Neuronal stem cell (in vitro differentiated cells): ENCODE data around the gene TARBP2.

Source experiments
- DNase-seq: peaks from one replicate; pipeline ENCODE4 v3.0.0-alpha.2; 2013; ENCODE audit warnings: low spot score
- H2AFZ ChIP-seq: one replicate; pipeline ENCODE4 v1.6.1; 2013; ENCODE audit warnings: mild to moderate bottlenecking, low read length, inconsistent platforms
- H2AK5ac ChIP-seq: 2 replicates; pipeline ENCODE4 v1.6.1; 2013; ENCODE audit warnings: low read depth, mild to moderate bottlenecking, inconsistent platforms, low read length, moderate library complexity, mixed read lengths
- H2BK120ac ChIP-seq: 2 replicates; pipeline ENCODE4 v1.6.1; 2013; ENCODE audit warnings: low read depth, mild to moderate bottlenecking, inconsistent platforms, low read length, moderate library complexity, mixed read lengths
- H2BK12ac ChIP-seq: one replicate; pipeline ENCODE4 v1.6.1; 2013; ENCODE audit warnings: low read length, inconsistent platforms
- H2BK15ac ChIP-seq: 2 replicates; pipeline ENCODE4 v1.6.1; 2013; ENCODE audit warnings: mild to moderate bottlenecking, low read length, inconsistent platforms, mixed read lengths
- H2BK5ac ChIP-seq: one replicate; pipeline ENCODE4 v1.6.1; 2013; ENCODE audit warnings: inconsistent platforms, mild to moderate bottlenecking, low read length, moderate library complexity
- H3K14ac ChIP-seq: one replicate; pipeline ENCODE4 v1.6.1; 2013; ENCODE audit warnings: low read length, inconsistent platforms
- H3K18ac ChIP-seq: 2 replicates; pipeline ENCODE4 v1.6.1; 2013; ENCODE audit warnings: low read length, inconsistent platforms
- H3K23ac ChIP-seq: 2 replicates; pipeline ENCODE4 v1.6.1; 2013; ENCODE audit warnings: low read depth, mild to moderate bottlenecking, mixed read lengths, low read length, inconsistent platforms; ENCODE audit not compliant: poor library complexity
- H3K27ac ChIP-seq: replicated peaks from 3 replicates; pipeline ENCODE4 v1.5.1; 2013; ENCODE audit warnings: low read length, inconsistent platforms
- H3K27me3 ChIP-seq, 3 experiments: 2 replicates each; pipeline ENCODE4 v1.6.1; 2013; ENCODE audit warnings: low read length in 3 of 3, mild to moderate bottlenecking in 2 of 3, inconsistent platforms in 1 of 3, low read depth in 1 of 3, mixed read lengths in 1 of 3, moderate library complexity in 1 of 3; ENCODE audit not compliant: control insufficient read depth in 3 of 3, insufficient read depth in 3 of 3
- H3K36me3 ChIP-seq, 2 donors: replicated peaks in 1 of 2; 2 replicates each; pipeline ENCODE4 v1.6.1; 2013; ENCODE audit warnings: low read length in 2 of 2; ENCODE audit not compliant: control insufficient read depth in 2 of 2, insufficient read depth in 2 of 2
- H3K4ac ChIP-seq: 2 replicates; pipeline ENCODE4 v1.6.1; 2013; ENCODE audit warnings: inconsistent platforms, mild to moderate bottlenecking, low read length, moderate library complexity
- H3K4me1 ChIP-seq, 2 donors: 1 replicate in 1 of 2; 2 replicates in 1 of 2; pipeline ENCODE4 v1.6.1; 2013; ENCODE audit warnings: low read length in 2 of 2, low read depth in 1 of 2; ENCODE audit not compliant: control insufficient read depth in 2 of 2, insufficient read depth in 1 of 2
- H3K4me2 ChIP-seq: one replicate; pipeline ENCODE4 v1.6.1; 2013; ENCODE audit warnings: mild to moderate bottlenecking, low read length, inconsistent platforms; ENCODE audit not compliant: insufficient read depth, poor library complexity, severe bottlenecking
- H3K4me3 ChIP-seq, 2 donors: 2 replicates each; pipeline ENCODE4 v1.5.1; 2013; ENCODE audit warnings: low read length in 2 of 2, mild to moderate bottlenecking in 2 of 2, inconsistent platforms in 1 of 2, moderate library complexity in 1 of 2
- H3K79me1 ChIP-seq: one replicate; pipeline ENCODE4 v1.6.1; 2013; ENCODE audit warnings: low read depth, mild to moderate bottlenecking, inconsistent platforms, low read length, moderate library complexity
- H3K9ac ChIP-seq: one replicate; pipeline ENCODE4 v1.6.1; 2013; ENCODE audit warnings: mild to moderate bottlenecking, low read depth, low read length, inconsistent platforms; ENCODE audit not compliant: poor library complexity
- H3K9me3 ChIP-seq, 2 donors: replicated peaks in 1 of 2; 2 replicates each; pipeline versions ENCODE3 to v1.6.1; 2013; ENCODE audit warnings: low read length in 2 of 2, mild to moderate bottlenecking in 2 of 2, inconsistent platforms in 1 of 2, low read depth in 1 of 2, mixed read lengths in 1 of 2, moderate library complexity in 1 of 2; ENCODE audit not compliant: control insufficient read depth in 2 of 2, insufficient read depth in 1 of 2
- H4K8ac ChIP-seq: one replicate; pipeline ENCODE4 v1.6.1; 2013; ENCODE audit warnings: low read depth, mild to moderate bottlenecking, inconsistent platforms, low read length, moderate library complexity
- H4K91ac ChIP-seq: one replicate; pipeline ENCODE4 v1.6.1; 2013; ENCODE audit warnings: low read length, low read depth, mild to moderate bottlenecking, inconsistent platforms; ENCODE audit not compliant: poor library complexity
- WGBS, 2 donors: extraction: QIAGEN DNeasy Blood & Tissue Kit; methylation state at CpG; one replicate each; pipeline ENCODE4 v1.1.7; 2013; ENCODE audit warnings: missing lambda C conversion rate in 2 of 2, mixed read lengths in 1 of 2; ENCODE audit not compliant: insufficient read length in 2 of 2, insufficient replicate concordance in 1 of 2; ENCODE audit errors: extremely low coverage in 2 of 2; 5-methylcytosine and 5-hydroxymethylcytosine counted together

Gene TARBP2

DNA sequence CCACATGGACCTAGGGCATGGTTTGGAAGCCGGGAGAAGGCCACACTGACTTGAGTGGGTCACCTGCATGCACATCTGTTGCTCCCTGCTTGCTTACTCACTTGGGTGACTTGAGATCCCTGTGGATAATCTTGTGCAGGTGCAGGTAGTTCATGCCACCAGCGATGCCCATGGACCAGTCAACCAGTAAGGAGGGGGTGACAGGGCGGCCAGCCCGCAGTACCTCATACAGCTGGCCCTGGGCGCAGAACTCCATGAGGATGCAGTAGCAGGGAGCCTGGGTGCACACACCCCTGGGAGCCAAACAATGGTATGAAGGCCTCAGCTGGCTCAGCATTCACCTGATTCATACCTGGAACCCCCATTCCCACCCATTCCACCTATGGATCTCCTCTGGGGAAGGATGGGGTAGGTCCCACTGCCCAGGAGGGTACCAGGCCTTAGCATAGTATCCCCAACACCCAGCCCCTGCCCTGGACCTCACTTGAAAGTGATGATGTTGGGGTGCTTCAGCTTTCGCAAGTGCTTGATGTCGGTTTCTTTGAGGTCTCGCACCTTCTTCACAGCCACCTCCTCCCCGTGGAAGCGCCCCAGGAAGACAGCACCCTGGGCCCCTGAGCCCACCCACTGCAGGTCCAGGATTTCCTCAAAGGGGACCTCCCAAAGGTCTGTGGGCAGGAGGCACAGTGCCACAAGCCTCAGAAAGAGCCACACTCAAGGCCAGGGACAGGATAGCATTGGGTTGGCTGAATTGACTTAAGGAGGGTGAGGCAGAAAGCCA lies 14.9 kb upstream of the TARBP2 start:
- peaks cover 51 to 74% of the 10 kb centered on the region in 2 donors for H3K36me3 ChIP-seq
- peaks cover 0 to 4% of the 10 kb centered on the region in 2 donors for H3K4me1 ChIP-seq
- no CpG with 5 or more reads among the region's 10 CpGs for WGBS, 2 donors
- no peaks in the 10 kb centered on the region for H3K27me3 ChIP-seq
- H3K4me2 ChIP-seq: no peak overlapping the region
- H3K4me3 ChIP-seq: no peak overlapping the region
- no peak for DNase-seq
- no peak overlapping the region for H3K9ac ChIP-seq
- H3K9me3 ChIP-seq: no peaks in the 10 kb centered on the region
- no peak overlapping the region for H4K8ac ChIP-seq
- no peak overlapping the region for H3K27ac ChIP-seq
- no peak overlapping the region for H2BK12ac ChIP-seq
- H3K23ac ChIP-seq: no peak overlapping the region
- no peak overlapping the region for H3K18ac ChIP-seq
- H2BK15ac ChIP-seq: no peak overlapping the region
- H2AFZ ChIP-seq: no peak overlapping the region
- H4K91ac ChIP-seq: no peak overlapping the region
- H2AK5ac ChIP-seq: no peak overlapping the region
- H3K79me1 ChIP-seq: peaks cover 3% of the 10 kb centered on the region
- no peak overlapping the region for H3K14ac ChIP-seq
- H3K4ac ChIP-seq: no peak overlapping the region
- H2BK5ac ChIP-seq: no peak overlapping the region
- H2BK120ac ChIP-seq: no peak overlapping the region

DNA sequence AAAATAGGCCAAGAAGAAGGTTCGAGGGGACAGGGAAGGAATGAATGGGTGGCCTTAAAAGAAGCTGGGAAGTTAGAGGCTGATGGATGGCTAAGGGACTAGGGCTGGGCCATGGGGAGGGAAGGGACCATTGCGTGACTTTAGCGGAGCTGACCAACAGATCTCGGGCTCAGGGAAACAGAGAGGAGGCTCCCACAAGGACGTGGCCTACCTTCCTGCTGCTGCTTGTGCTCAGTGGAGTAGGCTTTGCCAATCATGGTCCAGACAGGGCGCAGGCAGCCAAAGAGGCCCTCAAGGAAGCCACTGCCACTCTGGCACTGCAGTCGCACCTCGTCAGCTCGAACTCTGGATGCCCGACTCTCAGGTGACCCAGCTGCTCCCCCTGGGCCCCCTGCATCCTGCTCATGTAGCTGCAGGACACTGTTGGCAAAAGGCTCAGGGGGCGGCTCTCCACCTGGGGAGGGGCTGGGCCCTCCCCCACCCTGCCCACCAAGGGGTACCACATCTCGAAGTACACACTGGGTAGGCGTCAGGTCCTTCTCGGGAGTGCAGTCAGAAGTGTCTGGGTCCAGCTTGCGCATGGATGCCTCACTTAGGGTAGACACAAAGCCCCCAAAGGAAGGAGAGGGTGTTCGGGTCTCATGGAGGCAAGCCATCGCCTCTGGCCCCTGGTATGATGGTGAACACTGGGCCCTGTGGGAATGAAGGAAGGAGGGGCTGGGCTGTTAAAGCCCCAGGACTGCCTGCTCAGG lies 14.2 kb upstream of the TARBP2 start:
- H3K27ac ChIP-seq: no peak overlapping the region
- no peak for DNase-seq
- H3K9me3 ChIP-seq: no peaks in the 10 kb centered on the region

DNA sequence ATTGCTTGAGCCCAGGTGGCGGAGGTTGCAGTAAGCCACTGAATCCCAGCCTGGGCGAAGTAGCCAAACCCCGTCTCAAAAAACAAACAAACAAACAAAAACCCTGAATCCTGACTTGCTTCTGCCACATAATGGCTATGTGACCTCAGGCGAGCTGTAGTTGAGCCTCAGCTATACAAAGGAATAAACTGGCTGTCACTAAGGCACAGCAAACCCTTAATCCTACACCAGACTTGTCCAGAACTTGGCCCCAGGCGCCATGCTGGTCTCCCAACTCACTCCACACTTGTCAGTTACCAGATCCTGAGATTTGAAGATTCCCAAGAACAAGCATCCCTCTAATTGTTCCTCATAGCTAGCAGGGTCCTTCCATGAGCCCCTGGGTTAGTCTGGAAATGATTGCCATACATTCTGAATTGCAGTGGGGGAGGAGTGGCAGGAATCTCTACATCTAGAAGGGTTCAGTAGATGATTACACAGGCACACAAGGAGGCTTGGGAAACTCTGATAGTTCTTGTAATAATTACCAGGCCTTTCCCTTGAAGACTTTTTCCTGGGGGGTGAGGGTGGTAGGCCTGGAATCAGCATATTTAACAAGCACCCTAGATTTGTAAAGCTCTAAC lies 11.7 kb upstream of the TARBP2 start:
- no peak overlapping the region for H3K4ac ChIP-seq
- H3K4me3 ChIP-seq: no peak overlapping the region
- no peak overlapping the region for H3K14ac ChIP-seq
- no peak overlapping the region for H2BK5ac ChIP-seq
- H3K36me3 ChIP-seq: peaks cover 26 to 42% of the 10 kb centered on the region in 2 donors
- H3K79me1 ChIP-seq: peaks cover 3% of the 10 kb centered on the region
- no peak overlapping the region for H4K8ac ChIP-seq
- H4K91ac ChIP-seq: no peak overlapping the region
- H3K27ac ChIP-seq: no peak overlapping the region
- no peak overlapping the region for H2BK120ac ChIP-seq
- H2BK12ac ChIP-seq: no peak overlapping the region
- H3K9ac ChIP-seq: no peak overlapping the region
- no peaks in the 10 kb centered on the region for H3K9me3 ChIP-seq
- H2AK5ac ChIP-seq: no peak overlapping the region
- WGBS, 2 donors: no CpG with 5 or more reads among the region's 5 CpGs
- no peak overlapping the region for H3K23ac ChIP-seq
- no peak overlapping the region for H3K4me2 ChIP-seq
- no peak for DNase-seq
- H3K4me1 ChIP-seq: peaks cover 15 to 18% of the 10 kb centered on the region in 2 donors
- no peak overlapping the region for H3K18ac ChIP-seq
- no peak overlapping the region for H2AFZ ChIP-seq
- no peak overlapping the region for H2BK15ac ChIP-seq
- no peaks in the 10 kb centered on the region for H3K27me3 ChIP-seq

More for the DNA sequence above, 14.2 kb upstream of the TARBP2 start:
- Histone ChIP-seq H4K8ac (no peak overlapping the region), H3K4me3 (no peak overlapping the region), H3K27me3 (no peaks in the 10 kb centered on the region), H3K14ac (no peak overlapping the region), H2AK5ac (no peak overlapping the region), H3K9ac (peak overlapping the region; percentile 2), H3K4me2 (no peak overlapping the region), H4K91ac (no peak overlapping the region), H2BK5ac (no peak overlapping the region), H2AFZ (no peak overlapping the region), H3K4me1 (peaks cover under 1 to 2% of the 10 kb centered on the region in 2 donors), H3K4ac (no peak overlapping the region), H3K79me1 (peaks cover 3% of the 10 kb centered on the region), H3K23ac (peak overlapping the region; percentile 34), H2BK15ac (no peak overlapping the region), H3K18ac (no peak overlapping the region), H2BK120ac (no peak overlapping the region), H3K36me3 (peaks cover 46 to 66% of the 10 kb centered on the region in 2 donors), H2BK12ac (no peak overlapping the region)
- WGBS, 2 donors: no CpG with 5 or more reads among the region's 17 CpGs

DNA sequence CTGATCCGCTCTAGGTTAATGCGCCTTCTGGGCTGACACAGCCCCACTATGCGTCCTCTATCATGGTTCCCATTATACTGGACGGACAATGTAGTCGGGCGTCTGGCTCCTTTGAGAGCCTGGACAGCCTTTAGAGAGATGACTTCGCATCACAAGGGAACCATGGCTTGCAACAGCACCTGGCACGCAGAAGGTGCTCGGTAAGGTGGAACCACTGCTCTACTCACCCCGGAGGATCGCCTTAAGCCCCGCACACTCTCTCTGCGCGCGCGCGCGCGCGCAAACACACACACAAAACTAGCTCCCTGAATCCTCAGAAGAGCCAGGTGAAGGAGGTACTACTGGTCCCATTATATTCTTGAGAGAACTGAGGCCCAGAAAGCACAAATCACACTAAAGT lies 8.9 kb upstream of the TARBP2 start:
- H3K14ac ChIP-seq: no peak overlapping the region
- peak overlapping the region; percentile 36 to 55 for H3K4me3 ChIP-seq
- no peak for DNase-seq
- no peak overlapping the region for H2BK15ac ChIP-seq
- no peak overlapping the region for H4K8ac ChIP-seq
- no peak overlapping the region for H3K18ac ChIP-seq
- peak overlapping the region; percentile 66 for H3K27ac ChIP-seq
- H3K79me1 ChIP-seq: no peaks in the 10 kb centered on the region
- peak overlapping the region; percentile 52 for H3K4me2 ChIP-seq
- H2BK5ac ChIP-seq: no peak overlapping the region
- peaks cover 6 to 15% of the 10 kb centered on the region in 2 donors for H3K36me3 ChIP-seq
- H3K27me3 ChIP-seq: no peaks in the 10 kb centered on the region
- H2BK120ac ChIP-seq: no peak overlapping the region
- no peak overlapping the region for H4K91ac ChIP-seq
- peaks cover 22 to 30% of the 10 kb centered on the region in 2 donors for H3K4me1 ChIP-seq
- no peak overlapping the region for H2AFZ ChIP-seq
- H3K9me3 ChIP-seq: no peaks in the 10 kb centered on the region
- H2AK5ac ChIP-seq: no peak overlapping the region
- no peak overlapping the region for H3K4ac ChIP-seq
- WGBS, 2 donors: no CpG with 5 or more reads among the region's 20 CpGs
- H3K9ac ChIP-seq: no peak overlapping the region
- H3K23ac ChIP-seq: no peak overlapping the region
- no peak overlapping the region for H2BK12ac ChIP-seq
